Measurements from ENCODE around the gene L2HGDH.

L2HGDH gene

DNA sequence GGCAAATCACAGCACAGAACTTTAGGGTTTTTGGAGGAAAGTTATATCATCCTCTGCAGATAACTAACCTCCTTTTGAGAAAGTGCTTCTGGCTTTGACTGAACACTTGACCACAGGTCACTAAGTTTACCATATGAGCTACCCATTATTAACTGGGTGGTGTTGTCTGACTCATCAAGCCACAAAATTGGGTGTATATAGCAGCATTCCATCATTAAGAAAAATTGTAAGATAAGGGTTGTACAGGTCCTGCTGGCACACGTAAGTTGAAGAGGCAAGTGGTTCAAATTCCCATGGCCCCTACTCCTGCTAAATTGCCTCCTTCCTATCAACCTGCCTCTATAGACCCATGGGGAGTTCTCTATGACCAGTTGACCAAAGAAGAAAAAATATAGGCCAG, 39.5 kb downstream of the L2HGDH start:
- no peaks in the 10 kb centered on the region for H3K36me3 ChIP-seq (replicated peaks; ENCODE audit: insufficient read depth, low read length)
- H4K20me1 ChIP-seq (ENCODE audit: insufficient read depth, low read length), result no peaks in the 10 kb centered on the region
- no peak for DNase-seq
- no peaks in the 10 kb centered on the region for H3K9me3 ChIP-seq (replicated peaks; ENCODE audit: insufficient read depth, low read length)
- H3K4me1 ChIP-seq (ENCODE audit: low read length), result no peaks in the 10 kb centered on the region
- no peak for TF ChIP-seq CTCF (IDR thresholded peaks at IDR 0.05; ENCODE audit: low read length)
- no peak for TF ChIP-seq EZH2 (optimal IDR thresholded peaks at IDR 0.05; ENCODE audit: low read depth, low read length)
- no peak for TF ChIP-seq EZH2phosphoT487 (IDR thresholded peaks at IDR 0.05; ENCODE audit: low read length)
- no peak overlapping the region for H3K4me3 ChIP-seq (ENCODE audit: low read length)
- no peak overlapping the region for H3K4me2 ChIP-seq (ENCODE audit: low read depth, low read length)
- no peak overlapping the region for H3K27ac ChIP-seq (ENCODE audit: low read length)
- no peak overlapping the region for H3K9ac ChIP-seq (ENCODE audit: low read length)
- H3K27me3 ChIP-seq (replicated peaks; ENCODE audit: insufficient read depth, low read length), result no peaks in the 10 kb centered on the region
- no peaks in the 10 kb centered on the region for H3K79me2 ChIP-seq (ENCODE audit: low read length)
- H2AFZ ChIP-seq (ENCODE audit: low read length), result no peak overlapping the region
- H3F3A ChIP-seq (ENCODE audit: insufficient read depth, low read length), result no peaks in the 10 kb centered on the region
- H3K9me2 ChIP-seq (replicated peaks; ENCODE audit: insufficient read depth, low read length), result no peaks in the 10 kb centered on the region

DNA sequence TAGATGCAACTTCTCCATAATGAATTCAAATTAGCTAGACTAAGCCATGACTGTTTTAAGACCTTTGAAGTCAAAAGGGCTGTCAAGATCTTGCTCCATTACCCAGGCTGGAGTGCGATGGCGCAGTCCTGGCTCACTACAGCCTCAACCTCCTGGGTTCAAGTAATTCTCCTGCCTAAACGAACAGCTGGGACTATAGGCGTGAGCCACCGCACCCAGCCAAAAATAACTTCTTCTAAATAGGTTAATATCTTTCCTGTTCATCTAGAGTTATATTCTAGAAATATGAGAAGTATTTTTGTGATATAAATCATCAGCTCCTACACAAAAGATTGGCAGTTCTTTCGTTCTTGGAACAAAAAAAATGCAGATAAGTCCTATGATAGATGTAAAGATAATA, 41.1 kb downstream of the L2HGDH start:
- Histone ChIP-seq H3K9ac (ENCODE audit: low read length) (no peak overlapping the region), H3K27me3 (replicated peaks; ENCODE audit: insufficient read depth, low read length) (no peaks in the 10 kb centered on the region), H3F3A (ENCODE audit: insufficient read depth, low read length) (no peaks in the 10 kb centered on the region), H3K36me3 (replicated peaks; ENCODE audit: insufficient read depth, low read length) (no peaks in the 10 kb centered on the region), H3K27ac (ENCODE audit: low read length) (no peak overlapping the region), H3K9me2 (replicated peaks; ENCODE audit: insufficient read depth, low read length) (no peaks in the 10 kb centered on the region), H3K79me2 (ENCODE audit: low read length) (no peaks in the 10 kb centered on the region), H3K4me3 (ENCODE audit: low read length) (no peak overlapping the region), H4K20me1 (ENCODE audit: insufficient read depth, low read length) (no peaks in the 10 kb centered on the region), H3K4me2 (ENCODE audit: low read depth, low read length) (no peak overlapping the region), H2AFZ (ENCODE audit: low read length) (no peak overlapping the region), H3K4me1 (ENCODE audit: low read length) (no peaks in the 10 kb centered on the region), H3K9me3 (replicated peaks; ENCODE audit: insufficient read depth, low read length) (no peaks in the 10 kb centered on the region)
- DNase-seq, result no peak
- TF ChIP-seq EZH2phosphoT487 (IDR thresholded peaks at IDR 0.05; ENCODE audit: low read length) (no peak), EZH2 (optimal IDR thresholded peaks at IDR 0.05; ENCODE audit: low read depth, low read length) (no peak), CTCF (IDR thresholded peaks at IDR 0.05; ENCODE audit: low read length) (no peak)

- Histone ChIP-seq H3K36me3 (replicated peaks; ENCODE audit: insufficient read depth, low read length) (no peaks in the 10 kb centered on the region), H3K79me2 (ENCODE audit: low read length) (no peaks in the 10 kb centered on the region), H3K4me3 (ENCODE audit: low read length) (no peak overlapping the region), H3F3A (ENCODE audit: insufficient read depth, low read length) (no peaks in the 10 kb centered on the region), H3K9me3 (replicated peaks; ENCODE audit: insufficient read depth, low read length) (no peaks in the 10 kb centered on the region), H3K4me1 (ENCODE audit: low read length) (no peaks in the 10 kb centered on the region), H2AFZ (ENCODE audit: low read length) (no peak overlapping the region), H3K9me2 (replicated peaks; ENCODE audit: insufficient read depth, low read length) (no peaks in the 10 kb centered on the region), H3K27ac (ENCODE audit: low read length) (no peak overlapping the region), H4K20me1 (ENCODE audit: insufficient read depth, low read length) (no peaks in the 10 kb centered on the region), H3K9ac (ENCODE audit: low read length) (no peak overlapping the region), H3K27me3 (replicated peaks; ENCODE audit: insufficient read depth, low read length) (no peaks in the 10 kb centered on the region), H3K4me2 (ENCODE audit: low read depth, low read length) (no peak overlapping the region)
- no peak for TF ChIP-seq EZH2phosphoT487 (IDR thresholded peaks at IDR 0.05; ENCODE audit: low read length)
- no peak for TF ChIP-seq CTCF (IDR thresholded peaks at IDR 0.05; ENCODE audit: low read length)
- TF ChIP-seq EZH2 (optimal IDR thresholded peaks at IDR 0.05; ENCODE audit: low read depth, low read length), result no peak
- DNase-seq, result no peak
Observed at GRCh38 chr14:50265029-50265428, 47.0 kb downstream of the L2HGDH start.

Data from MM.1S (cell line).